Umbilical cord (tissue), 2 donors: Measurements from ENCODE around the gene EXOC3. TPM values are rescaled to one million over a fixed set of nuclear protein-coding genes. Genes with fewer than 3 reads are reported as not detected.

ENCODE experiments used
- DNase-seq: peaks from one replicate; pipeline ENCODE4 v3.0.0-alpha.2; 2015; ENCODE audit warnings: low spot score
- total RNA-seq: library from RNA; depleted of rRNA; stranded (reverse); fragments of >200 nt; gene quantifications from one replicate; pipeline ENCODE4 v1.2.3, GENCODE V29; 2014; ENCODE audit warnings: low replicate concordance; ENCODE audit not compliant: insufficient read depth

Gene EXOC3
- total RNA-seq, 1 donor from 2014 or later, result 19.7 TPM

DNA sequence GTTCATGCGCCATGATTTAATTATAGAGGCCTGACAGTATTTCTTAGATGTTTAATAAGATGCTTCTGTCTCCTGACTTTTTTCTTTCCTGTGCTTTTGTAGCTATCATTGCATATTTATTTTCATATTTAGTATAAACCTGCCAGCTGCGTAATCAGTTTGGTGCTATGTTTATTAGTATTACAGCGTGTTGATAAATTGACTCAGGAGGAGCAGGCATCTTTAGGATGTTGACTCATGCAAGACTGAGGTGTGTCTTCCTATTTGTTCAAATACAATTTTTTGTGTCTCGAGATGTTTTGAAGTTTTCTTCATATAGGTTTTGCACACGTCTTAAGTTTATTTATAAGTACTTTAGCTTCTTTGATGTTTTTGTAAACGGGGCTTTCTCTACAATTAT, 35.9 kb upstream of the EXOC3 start:
- no peak for DNase-seq

DNA sequence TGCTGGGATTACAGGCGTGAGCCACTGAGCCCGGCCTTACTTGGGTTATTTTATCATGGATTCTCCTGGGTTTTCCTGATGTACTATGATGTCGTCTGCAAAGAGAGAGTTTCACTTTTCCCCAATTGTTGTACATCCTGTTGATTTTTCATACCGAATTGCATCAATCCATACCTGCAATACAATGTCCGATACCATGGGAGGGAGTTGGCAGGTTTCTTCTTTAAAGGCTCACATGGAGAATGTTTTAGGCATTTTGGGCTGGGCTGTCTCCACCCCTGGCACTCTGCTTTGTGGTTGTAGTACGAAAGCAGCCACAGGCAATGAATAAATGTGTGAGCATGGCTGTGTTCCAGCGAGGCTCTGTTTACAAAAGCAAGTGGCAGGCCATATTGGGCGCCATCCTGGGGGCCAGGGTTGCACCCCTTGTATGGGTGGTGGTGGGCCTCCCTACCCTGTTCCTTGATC, 35.1 kb upstream of the EXOC3 start:
- no peak for DNase-seq

DNA sequence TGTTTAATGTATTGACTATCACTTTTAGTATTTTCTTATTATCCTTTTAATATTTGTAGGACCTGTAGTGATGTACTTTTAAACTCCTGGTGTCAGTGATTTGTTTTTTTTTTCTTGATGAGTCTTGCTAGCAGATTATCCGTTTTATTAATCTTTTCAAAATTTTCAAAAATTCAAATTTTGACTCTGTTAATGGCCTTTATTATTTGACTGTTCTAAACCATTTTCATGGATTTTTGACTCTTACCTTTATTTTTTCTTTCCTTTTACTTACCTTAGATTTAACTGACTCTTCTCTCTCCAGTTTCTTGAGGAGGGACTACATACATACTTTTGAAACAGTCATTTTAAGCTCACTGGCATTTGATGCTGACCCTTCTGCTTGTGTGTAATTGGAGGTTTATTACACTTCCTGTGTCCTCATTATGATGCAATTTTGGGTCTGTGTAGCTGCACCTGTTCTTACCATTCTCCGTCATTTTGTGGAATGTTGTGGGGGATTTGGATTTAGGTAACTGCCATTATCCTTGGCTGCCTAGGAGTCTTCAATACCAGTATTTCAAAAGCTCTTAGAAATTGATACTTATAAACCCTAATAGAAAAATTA, 32.0 kb upstream of the EXOC3 start:
- DNase-seq, result no peak

DNA sequence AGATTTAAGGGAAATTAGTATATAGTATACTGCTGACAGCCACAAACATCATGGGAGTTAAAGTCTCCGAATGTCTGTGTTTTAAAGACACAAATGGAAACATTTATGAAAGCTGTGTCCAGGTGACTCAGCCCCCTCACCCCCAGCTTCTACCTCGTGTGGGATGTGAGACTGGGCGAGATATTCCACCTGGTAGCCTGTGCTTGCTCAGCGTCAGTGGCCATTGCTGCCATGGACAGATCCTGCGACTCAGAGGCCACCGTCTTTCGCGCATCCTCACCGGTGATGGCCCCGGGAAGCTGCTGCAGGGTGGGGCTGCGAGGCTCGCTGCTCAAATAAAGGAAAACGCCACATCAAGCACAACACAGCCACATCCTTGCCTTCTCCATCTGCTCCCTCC, 31.2 kb upstream of the EXOC3 start:
- DNase-seq, result no peak

DNA sequence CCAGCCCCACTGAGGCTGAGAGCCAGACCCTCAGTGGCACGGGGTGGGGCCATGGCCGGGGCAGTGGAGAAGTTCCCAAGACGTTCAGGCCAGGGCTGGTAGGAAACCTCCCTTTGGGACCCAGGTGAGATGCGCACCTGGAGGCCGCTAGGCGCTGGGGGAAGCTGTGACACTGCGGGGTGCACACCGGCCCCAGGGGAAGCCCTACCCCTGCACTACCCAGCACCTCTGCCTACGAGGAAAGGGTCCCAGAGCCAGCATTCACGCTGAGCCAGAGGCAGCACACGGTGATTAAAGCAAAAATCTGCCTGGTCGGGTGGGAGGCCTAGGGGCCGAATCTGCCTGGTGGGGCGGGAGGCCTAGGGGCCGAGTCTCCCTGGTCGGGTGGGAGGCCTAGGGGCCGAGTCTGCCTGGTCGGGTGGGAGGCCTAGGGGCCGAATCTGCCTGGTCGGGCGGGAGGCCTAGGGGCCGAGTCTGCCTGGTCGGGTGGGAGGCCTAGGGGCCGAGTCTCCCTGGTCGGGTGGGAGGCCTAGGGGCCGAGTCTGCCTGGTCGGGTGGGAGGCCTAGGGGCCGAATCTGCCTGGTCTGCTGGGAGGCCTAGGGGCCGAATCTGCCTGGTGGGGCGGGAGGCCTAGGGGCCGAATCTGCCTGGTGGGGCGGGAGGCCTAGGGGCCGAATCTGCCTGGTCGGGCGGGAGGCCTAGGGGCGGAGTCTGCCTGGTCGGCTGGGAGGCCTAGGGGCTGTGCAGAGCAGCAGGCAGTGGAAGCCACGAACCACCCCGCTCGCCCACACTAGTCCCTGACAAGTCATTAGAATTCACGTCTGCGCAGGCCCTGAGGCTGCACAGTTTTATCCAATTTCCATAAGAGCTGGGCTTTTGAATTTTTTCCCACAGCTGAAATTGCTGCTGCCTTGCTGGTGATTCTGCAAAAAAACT, 27.7 kb upstream of the EXOC3 start:
- DNase-seq, result peak; percentile 93

DNA sequence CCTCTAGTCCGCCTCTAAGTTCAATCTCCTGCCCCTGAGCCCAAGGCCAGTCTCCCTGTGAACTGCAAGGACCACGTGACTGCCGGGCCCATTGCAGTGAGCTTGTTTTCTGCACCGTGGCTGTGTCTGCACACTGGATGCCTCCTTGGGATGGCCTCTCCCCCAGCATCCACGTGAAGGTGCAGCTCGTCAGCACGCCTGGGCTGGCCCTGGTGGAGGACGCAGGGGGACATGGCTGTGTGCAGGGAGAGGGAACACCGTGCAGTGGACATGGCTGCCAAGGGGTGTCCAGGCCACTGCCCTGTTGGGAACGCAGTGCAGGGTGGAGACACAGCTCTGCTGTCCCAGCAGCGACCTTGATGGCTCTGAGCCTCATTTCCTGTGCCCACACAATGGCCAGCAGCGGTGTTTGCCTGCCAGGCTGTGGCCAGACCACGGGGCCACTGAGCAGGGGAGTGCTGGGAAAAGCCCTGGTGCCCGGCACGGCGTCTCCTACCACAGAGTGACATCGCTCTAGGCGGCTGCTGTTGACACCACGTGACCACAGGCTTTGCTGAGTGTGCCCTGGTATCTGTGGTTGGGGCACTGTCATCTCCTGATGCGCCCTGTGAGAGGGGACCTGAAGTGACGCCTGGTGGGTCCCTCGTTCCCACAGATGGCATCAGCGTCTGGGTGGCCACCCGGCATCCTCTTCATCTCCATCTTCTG, 26.9 kb upstream of the EXOC3 start:
- DNase-seq, result no peak

DNA sequence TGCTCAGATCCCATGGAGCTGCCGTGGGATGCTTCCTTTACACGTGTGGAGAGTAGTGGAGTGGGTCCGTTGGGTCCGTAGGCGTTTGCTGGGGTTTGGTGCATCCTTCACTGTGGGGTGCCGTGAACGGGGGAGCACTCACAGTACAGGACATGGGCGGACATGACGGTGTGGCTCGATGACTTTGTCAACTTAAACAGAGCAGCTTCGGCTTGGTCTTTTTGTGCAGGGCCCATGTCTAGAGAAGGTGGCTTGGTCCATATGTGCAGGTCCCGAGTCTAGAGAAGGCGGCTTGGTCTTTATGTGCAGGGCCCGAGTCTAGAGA, 26.4 kb upstream of the EXOC3 start:
- no peak for DNase-seq

DNA sequence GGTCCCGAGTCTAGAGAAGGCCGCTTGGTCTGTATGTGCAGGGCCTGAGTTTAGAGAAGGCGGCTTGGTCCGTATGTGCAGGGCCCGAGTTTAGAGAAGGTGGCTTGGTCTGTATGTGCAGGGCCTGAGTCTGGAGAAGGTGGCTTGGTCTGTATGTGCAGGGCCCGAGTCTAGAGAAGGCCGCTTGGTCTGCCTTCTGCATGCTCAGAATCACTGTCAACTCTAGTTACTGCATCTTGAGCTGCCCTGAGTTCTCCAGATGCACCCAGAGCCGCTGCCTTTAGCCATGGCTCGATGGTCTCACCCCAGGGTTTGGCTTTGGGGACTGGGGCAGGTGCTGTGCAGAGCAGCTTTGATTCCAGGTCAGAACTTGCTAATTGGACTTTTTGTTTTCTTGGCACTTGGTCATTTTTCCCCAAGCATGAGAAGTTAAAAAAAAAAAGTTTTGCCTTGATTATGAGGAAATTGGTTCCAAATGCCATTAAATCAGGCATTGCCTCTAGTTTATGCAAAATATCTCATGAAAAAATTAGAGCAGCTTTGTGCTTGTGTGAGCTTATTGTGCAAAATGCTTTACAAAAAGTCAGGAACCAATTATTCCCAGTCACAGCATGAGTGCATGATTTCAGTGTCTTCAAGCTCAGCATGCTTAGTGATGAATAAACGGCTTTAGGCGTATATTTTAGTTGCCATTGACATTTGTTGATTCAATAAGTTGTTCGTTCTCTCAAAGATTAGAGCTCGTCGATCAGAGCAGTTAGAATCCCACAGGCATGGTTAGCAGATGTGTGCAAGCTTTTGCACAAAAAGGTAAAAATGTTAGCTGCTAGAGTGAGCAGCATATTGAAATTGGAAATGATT, 25.4 kb upstream of the EXOC3 start:
- no peak for DNase-seq

DNA sequence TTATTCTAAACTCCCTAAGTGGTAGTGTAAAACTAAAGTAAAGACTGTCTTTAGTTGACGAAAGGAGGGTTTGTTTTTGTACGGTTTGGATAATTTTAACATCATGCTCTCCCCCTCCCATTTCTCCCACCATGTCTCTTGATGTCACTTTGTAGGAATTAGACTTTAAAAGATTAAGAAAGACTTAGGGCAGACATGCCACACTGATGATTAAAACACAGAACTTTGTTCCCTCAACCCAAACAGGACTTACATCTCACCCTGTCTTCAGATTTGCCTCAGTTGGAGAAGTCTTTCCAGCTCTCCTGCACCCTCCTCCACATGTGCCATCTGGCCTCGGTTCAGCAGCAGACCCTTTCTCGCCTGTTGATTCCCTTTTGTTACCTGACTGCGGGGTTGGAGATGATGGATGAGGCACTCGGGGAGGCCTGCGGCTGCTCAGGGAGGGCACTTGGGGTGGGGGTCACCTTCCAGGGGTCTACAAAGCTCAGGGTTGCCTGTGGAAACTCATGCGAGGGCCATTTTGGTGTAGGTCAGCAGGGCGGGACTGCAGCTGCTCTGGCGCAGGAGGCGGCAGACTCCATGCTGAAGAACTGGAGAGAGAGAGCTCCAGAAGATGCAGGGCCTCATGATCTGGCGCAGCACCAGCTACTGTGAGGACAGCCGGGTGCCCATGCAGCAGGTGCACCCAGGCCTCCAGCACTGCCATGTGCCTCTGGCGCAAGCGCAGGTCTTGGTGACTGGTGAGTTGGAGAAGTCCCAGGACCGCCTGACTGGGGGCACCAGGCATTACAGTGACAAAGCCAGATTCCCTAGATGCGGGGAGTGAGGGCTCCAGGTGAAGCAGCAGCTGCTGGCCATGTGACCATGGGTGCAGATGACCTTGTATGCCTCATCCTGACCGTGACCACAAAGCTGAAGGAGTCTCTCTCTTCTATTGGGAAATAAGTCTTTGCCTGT, 24.5 kb upstream of the EXOC3 start:
- DNase-seq, result no peak

DNA sequence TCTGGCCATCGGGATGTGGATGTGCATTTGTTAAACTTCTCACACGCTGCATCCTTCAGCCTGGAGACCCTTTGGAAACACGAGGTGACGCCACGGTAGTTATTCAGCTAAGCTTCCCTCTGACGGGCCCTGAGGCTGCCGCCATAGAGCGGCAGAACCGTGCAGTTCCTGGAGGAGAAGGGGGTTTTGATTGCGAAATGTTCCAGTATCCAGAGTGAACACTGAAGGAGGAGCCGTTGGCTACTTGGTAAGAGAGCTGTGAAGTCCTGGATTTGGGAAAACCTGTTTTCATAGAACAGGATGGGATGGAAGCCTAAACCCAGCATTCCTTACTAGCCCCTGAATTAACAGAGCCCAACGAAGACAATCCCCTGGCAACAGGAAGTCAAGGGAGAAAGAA, 23.0 kb upstream of the EXOC3 start:
- DNase-seq, result no peak

DNA sequence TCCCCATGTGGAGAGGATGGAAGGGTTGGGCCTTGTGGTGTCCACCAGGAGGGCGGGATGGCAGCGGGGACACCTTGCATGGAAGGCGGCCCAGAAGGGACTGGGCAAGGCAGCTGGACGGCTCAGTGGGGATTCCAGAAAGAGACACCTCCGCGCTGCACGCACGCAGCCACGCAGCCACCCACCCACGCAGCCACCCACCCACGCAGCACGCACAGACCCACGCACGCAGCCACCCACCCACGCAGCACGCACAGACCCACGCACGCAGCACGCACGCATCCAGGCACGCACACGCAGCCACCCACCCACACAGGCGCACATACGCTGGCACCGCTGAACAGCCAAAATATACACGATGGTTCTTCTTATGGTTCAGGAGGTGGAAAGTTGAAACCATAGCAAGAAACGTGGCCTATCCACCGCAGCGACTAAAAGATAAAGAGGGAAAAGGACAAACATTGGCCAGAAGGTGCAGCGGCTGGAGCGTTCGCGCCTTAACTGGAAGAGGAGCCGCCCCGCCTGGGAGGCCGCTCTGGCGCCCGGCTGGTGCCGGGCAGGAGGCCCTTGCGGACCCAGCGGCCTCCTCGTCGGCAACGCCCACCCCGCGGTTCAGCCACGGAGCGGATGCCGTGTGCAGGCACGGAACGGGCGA, 22.2 kb upstream of the EXOC3 start:
- no peak for DNase-seq

DNA sequence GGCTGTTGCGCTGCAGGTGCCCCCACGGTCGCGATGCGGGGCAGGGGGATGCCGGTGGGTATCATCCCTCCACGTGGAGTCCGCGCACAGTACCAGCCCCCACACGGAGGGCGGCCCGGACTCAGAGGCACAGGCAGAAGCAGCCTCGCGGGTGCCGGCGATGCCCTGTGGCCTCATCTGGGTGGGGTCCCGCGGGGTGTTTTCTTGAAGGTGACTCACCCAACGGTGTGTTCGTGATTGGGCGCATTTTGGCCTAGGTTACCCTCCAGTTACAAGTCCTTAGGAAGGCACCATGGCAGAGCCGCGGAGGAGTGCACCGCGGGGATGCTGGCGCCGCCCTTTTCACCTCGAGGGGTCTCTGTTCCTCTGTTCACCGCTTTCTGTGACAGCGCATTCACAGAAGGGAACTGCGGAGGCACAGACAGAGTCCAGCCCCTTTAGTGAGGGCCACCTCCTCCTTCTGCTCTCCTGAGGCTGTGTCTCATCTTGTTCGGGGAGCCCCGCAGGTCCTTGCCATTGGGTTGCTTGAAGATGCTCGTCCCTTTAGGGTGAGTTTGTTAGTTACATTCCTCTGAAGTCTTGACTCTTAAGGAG, 21.6 kb upstream of the EXOC3 start:
- no peak for DNase-seq

DNA sequence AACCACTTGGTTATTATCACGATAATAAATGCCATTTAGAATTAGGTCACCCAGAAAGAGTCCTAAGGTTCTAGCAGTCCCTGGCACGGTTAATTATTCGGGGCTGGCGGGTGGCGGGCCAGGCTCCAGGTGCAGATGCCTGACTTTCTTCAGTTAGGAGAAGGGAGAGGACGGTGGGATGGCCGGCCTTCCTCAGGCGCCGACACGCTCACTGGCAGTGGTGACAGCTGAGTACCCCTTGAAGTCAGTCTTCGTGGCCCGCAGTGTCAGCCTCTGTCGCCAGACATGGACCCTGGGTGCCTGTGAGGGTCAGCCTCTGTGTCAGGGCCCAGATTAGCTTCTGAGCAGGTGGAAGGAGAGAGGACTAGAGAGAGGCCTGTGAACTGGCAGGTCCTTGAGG, 21.1 kb upstream of the EXOC3 start:
- no peak for DNase-seq

DNA sequence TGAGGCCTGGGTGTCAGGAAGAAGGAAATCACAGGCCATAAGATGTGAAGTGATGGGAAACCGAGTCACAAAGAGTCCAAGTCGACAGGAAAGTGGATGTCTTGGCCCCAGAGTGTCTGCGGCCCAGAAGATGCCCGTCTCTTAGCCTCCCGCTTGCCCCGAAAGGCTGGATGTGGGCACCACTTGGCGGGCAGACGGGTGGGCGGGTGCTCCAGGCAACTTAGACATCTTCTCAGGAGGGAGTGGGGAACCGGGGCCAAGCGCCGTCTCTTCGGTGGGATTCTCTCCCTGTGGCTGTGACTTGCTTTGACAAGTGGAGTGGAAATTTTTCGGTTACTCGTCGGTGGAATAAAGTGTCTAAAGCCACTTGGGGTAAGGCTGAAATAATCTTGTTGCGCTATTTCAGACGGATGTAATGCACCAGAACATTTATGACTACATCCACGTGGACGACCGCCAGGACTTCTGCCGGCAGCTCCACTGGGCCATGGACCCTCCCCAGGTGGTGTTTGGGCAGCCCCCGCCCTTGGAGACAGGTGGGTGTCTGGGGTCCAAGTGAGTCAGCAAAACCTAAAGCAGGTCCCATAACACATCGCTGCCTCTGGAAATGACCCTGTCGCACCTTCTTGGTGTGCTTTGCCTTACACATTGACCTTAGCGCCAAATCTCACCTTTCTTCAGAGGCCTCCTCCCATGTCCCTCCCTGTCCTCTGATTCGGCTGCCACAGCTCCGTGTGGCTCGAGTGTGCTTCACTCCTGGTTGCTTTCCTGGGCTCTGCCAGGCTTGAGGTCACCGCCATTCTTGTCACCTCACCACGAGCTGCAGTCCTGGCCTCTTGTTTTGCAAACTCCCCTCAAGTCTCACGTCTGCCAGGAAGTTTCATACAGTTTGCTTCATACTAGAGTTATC, 20.4 kb upstream of the EXOC3 start:
- no peak for DNase-seq

DNA sequence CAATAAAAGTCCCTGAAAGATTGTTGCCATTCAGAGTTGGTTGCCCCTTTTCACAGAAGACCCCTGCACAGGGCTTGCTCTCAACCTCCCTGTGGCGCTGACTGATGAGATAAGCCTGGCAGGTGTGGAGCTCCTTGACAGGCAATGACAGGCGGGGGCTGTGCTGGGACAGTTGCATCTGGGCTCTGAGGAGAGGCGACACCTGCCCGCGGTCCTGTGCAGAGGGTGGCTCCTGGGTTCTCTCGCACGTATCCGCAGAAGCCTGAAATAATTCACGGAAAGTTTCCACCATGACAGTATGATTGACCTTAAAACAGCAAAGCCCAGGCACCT, 19.8 kb upstream of the EXOC3 start:
- DNase-seq, result no peak

DNA sequence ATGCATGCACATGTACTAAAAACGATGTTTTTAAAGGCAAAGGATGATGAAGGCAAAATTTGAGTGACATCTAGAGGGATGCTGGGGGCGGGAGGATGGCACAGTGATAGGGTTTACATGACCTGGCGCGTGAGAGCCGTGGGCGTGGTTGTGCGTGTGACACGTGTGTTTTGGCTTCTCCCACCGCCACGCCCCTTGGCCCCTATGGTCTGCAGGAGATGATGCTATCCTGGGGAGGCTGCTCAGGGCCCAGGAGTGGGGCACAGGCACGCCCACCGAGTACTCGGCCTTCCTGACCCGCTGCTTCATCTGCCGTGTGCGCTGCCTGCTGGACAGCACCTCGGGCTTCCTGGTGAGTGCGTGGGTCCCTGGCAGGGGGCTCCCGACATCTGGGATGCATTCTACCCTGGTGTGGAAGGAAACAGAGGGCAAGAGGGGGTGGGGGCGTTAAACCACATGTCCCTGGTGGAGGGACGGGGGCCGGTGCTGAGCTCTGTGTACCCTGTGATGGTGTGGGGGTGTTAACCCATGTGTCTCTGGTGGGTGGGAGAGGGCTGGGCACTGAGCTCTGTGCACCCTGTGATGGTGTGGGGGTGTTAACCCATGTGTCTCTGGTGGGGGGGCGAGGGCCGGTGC, 19.2 kb upstream of the EXOC3 start:
- no peak for DNase-seq

DNA sequence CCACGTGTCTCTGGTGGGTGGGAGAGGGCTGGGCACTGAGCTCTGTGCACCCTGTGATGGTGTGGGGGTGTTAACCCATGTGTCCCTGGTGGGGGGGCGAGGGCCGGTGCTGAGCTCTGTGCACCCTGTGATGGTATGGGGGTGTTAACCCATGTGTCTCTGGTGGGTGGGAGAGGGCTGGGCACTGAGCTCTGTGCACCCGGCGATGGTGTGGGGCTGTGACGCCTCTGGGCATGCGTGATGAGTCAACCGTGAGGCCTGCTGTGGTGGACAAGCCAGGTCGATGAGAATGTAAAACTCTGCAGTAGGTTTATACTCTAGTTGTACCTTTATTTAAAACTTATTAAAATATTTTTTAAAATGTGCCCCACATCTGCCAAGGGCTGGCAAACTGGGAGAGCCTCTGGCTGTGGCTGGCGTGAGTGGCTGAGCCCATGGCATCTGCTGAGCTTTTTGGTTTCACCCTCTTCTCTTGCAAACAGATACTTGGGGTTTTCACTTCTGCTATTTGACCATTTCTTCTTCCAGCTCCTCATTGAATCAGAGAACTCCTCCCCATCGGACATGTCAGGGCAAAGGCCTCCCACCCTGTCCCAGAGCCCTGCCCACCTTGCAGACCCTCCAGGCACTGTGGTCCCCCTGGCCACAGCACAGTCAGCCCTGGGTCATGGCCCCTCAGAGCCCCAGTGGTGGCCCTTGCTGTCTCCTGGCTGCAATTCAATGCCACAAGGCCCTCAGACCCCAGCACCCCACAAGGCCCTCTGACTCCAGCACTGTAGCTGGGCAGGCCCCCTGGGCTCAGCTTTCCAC, 18.5 kb upstream of the EXOC3 start:
- no peak for DNase-seq
